Measurements from ENCODE around the gene HEXD.
"Not testable (repeated sequence)": the region's sequence is repeated elsewhere in the genome, so short reads cannot be mapped to it uniquely, and the experiment has no call there.

Gene HEXD

DNA sequence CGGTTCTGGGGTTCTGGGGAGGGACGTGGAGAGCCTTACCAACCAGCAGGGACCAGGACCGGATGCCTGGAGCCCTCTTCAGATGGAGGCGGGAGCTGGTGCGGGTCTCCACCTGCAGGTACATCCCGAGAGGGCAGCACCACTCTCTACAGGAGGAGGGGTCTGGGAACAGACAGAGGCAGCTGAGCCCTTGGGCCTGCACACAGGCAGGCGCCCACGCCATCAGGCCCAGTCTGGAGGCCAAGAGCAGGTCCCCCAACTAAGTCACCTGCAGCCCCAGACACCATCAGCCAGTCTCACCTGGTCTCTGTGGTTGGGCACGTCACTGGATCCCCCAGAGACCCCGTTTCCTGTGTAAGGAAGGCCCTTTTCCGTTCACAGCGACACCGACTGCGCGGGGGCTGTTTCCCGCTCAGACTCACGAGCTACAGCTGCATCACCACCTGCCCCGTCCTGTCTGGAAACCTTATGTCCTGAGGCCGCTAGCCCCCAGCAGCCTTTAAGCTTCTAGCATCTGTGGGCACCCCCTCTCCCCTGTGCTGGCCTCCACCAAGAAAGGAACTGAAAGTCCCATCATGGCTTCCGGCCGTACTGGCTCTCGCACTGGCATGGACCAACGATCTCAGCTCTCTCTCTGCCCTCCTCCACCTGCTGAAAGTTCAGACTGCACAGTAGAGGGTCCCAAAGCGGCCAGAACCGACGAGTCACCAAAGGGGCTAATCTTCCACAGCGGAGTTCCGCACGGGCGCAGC, 31.2 kb downstream of the HEXD start:
- no peaks in the 10 kb centered on the region for H3K27me3 ChIP-seq (replicated peaks; ENCODE audit: control insufficient read depth, insufficient read depth, low read length, poor library complexity, severe bottlenecking)
- peaks cover 25% of the 10 kb centered on the region for H3K36me3 ChIP-seq (ENCODE audit: control insufficient read depth, insufficient read depth, low read length)
- H3K4me1 ChIP-seq (ENCODE audit: control insufficient read depth, insufficient read depth, low read length, poor library complexity, severe bottlenecking) = peaks cover 14% of the 10 kb centered on the region
- peak; percentile 66 to 76 (median 75) for DNase-seq
- H3K4me3 ChIP-seq (ENCODE audit: insufficient read depth, low read depth, low read length, poor library complexity, severe bottlenecking) = peak overlapping the region; percentile 93
- no peaks in the 10 kb centered on the region for H3K9me3 ChIP-seq (ENCODE audit: control insufficient read depth, low read length)
- H3K27ac ChIP-seq (ENCODE audit: insufficient read depth, low read length, poor library complexity, severe bottlenecking) = peak overlapping the region; percentile 92

DNA sequence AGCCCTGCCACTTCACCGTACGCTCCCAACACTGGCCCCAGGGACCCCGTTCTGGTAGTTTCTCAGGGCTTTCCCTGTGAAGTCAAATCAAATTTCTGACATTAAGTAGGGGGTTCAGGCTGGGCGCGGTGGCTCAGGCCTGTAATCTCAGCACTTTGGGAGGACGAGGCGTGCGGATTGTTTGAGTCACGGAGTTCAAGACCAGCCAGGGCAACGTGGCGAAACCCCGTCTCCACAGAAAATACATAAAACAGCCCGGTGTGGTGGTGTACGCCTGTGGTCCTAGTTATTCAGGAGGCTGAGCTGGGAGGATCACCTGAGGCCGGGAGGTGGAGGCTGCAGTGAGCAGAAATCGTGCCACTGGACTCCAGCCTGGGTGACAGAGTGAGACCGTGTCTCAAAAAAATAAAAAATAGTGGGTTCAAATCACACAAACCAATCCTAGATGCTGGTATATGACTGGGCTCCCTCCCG, 31.8 kb downstream of the HEXD start:
- peaks cover 18% of the 10 kb centered on the region for H3K36me3 ChIP-seq (ENCODE audit: control insufficient read depth, insufficient read depth, low read length)
- H3K4me1 ChIP-seq (ENCODE audit: control insufficient read depth, insufficient read depth, low read length, poor library complexity, severe bottlenecking) = peaks cover 14% of the 10 kb centered on the region
- DNase-seq = peak in 1 of 3 donors; percentile 5
- H3K9me3 ChIP-seq (ENCODE audit: control insufficient read depth, low read length) = no peaks in the 10 kb centered on the region
- H3K27me3 ChIP-seq (replicated peaks; ENCODE audit: control insufficient read depth, insufficient read depth, low read length, poor library complexity, severe bottlenecking) = no peaks in the 10 kb centered on the region
- H3K4me3 ChIP-seq (ENCODE audit: insufficient read depth, low read depth, low read length, poor library complexity, severe bottlenecking) = peak overlapping the region; percentile 93
- peak overlapping the region; percentile 92 for H3K27ac ChIP-seq (ENCODE audit: insufficient read depth, low read length, poor library complexity, severe bottlenecking)

DNA sequence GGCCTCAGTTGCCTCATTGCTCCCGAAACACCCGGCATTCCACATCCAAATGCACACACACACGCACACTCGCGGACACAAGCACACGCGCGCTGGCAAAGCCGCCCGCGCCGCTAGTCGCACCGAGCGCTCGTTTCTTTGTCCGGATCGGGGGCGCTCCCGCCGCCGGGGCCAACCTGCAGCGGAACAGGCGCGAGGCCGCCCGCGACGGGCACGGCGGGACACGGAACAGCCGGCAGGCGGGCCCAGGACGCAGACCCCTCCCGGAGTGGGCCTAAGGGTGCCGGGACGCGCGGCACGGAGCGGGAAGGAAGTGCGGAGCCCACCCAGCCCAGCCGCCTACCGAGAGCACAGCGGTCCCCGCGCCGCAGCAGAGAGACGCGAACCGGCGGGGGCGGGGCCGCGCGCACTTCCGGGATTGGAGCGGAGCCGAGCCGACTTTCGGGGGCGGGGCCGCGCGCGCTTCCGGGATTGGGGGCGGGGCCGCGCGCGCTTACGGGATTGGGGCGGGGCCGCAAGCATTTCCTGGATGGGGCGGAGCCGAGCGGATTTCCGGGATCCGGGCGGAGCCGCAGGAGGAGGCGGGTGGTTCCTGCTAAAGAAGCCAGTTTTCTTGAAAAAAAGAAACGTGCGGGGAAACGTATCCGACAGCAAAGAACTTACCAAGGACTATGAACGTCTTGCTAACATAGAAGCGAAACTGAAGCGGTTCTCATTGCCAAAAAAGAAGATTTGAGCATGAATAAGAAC, 32.4 kb downstream of the HEXD start, which contains the start of gene CYBC1:
TSS of gene CYBC1 (minus strand) at position 396 of the 750 bp plus-strand sequence. CDS start 1,498 bp downstream, outside the sequence.
- Histone ChIP-seq H3K27me3 (replicated peaks; ENCODE audit: control insufficient read depth, insufficient read depth, low read length, poor library complexity, severe bottlenecking) (no peaks in the 10 kb centered on the region), H3K27ac (ENCODE audit: insufficient read depth, low read length, poor library complexity, severe bottlenecking) (peak within 1 kb of the TSS; percentile 92), H3K4me1 (ENCODE audit: control insufficient read depth, insufficient read depth, low read length, poor library complexity, severe bottlenecking) (peaks cover 14% of the 10 kb centered on the region), H3K36me3 (ENCODE audit: control insufficient read depth, insufficient read depth, low read length) (peaks cover 13% of the 10 kb centered on the region), H3K4me3 (ENCODE audit: insufficient read depth, low read depth, low read length, poor library complexity, severe bottlenecking) (peak within 1 kb of the TSS; percentile 93), H3K9me3 (ENCODE audit: control insufficient read depth, low read length) (no peaks in the 10 kb centered on the region)
- DNase-seq = peak; percentile 89 to 93 (median 93)

DNA sequence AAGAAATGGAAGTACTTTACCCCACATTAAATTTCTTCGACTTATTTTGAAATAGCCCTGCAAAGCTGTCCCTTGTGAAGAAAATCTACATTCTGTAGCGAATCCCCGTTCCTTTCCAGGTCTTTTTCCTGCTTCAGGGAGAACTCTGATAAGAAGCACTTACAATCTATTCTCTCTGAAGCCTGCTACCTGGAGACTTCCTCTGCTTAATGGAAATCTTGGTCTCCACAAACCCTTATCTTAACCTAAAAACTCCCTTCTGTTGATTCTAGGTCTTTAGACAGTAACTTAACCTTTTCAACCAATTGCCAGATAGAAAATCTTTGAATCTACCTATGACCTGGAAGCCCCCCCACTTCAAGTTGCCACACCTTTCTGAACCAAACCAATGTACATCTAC, 34.0 kb downstream of the HEXD start:
- no peak overlapping the region for H3K4me3 ChIP-seq (ENCODE audit: insufficient read depth, low read depth, low read length, poor library complexity, severe bottlenecking)
- H3K4me1 ChIP-seq (ENCODE audit: control insufficient read depth, insufficient read depth, low read length, poor library complexity, severe bottlenecking) = peaks cover 16% of the 10 kb centered on the region
- no peaks in the 10 kb centered on the region for H3K36me3 ChIP-seq (ENCODE audit: control insufficient read depth, insufficient read depth, low read length)
- no peak for DNase-seq
- H3K27ac ChIP-seq (ENCODE audit: insufficient read depth, low read length, poor library complexity, severe bottlenecking) = no peak overlapping the region
- H3K27me3 ChIP-seq (replicated peaks; ENCODE audit: control insufficient read depth, insufficient read depth, low read length, poor library complexity, severe bottlenecking) = no peaks in the 10 kb centered on the region
- no peaks in the 10 kb centered on the region for H3K9me3 ChIP-seq (ENCODE audit: control insufficient read depth, low read length)

DNA sequence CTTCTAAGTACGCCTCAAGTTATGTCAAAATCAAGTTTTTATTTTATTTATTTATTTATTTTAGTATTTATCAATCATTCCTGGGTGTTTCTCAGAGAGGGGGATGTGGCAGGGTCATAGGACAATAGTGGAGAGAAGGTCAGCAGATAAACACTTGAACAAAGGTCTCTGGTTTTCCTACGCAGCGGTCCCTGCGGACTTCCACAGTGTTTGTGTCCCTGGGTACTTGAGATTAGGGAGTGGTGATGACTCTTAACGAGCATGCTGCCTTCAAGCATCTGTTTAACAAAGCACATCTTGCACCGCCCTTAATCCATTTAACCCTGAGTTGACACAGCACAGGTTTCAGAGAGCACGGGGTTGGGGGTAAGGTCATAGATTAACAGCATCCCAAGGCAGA, 35.0 kb downstream of the HEXD start:
- not testable (repeated sequence) for DNase-seq; H3K27me3 ChIP-seq (replicated peaks; ENCODE audit: control insufficient read depth, insufficient read depth, low read length, poor library complexity, severe bottlenecking); H3K27ac ChIP-seq (ENCODE audit: insufficient read depth, low read length, poor library complexity, severe bottlenecking); H3K9me3 ChIP-seq (ENCODE audit: control insufficient read depth, low read length); H3K4me3 ChIP-seq (ENCODE audit: insufficient read depth, low read depth, low read length, poor library complexity, severe bottlenecking); H3K36me3 ChIP-seq (ENCODE audit: control insufficient read depth, insufficient read depth, low read length)
- peaks cover 19% of the 10 kb centered on the region for H3K4me1 ChIP-seq (ENCODE audit: control insufficient read depth, insufficient read depth, low read length, poor library complexity, severe bottlenecking)

DNA sequence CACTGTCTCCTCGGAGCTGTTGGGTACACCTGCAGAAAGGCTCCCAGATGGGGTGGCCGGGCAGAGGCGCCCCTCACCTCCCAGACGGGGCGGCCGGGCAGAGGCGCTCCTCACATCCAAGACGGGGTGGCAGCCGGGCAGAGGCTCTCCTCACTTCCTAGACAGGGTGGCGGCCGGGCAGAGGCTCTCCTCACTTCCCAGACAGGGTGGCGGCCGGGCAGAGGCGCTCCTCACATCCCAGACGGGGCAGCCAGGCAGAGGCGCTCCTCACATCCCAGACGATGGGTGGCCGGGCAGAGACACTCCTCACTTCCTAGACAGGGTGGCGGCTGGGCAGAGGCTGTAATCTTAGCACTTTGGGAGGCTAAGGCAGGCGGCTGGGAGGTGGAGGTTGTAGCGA, 35.6 kb downstream of the HEXD start:
- DNase-seq; H3K9me3 ChIP-seq (ENCODE audit: control insufficient read depth, low read length); H3K36me3 ChIP-seq (ENCODE audit: control insufficient read depth, insufficient read depth, low read length); H3K27me3 ChIP-seq (replicated peaks; ENCODE audit: control insufficient read depth, insufficient read depth, low read length, poor library complexity, severe bottlenecking); H3K4me3 ChIP-seq (ENCODE audit: insufficient read depth, low read depth, low read length, poor library complexity, severe bottlenecking); H3K27ac ChIP-seq (ENCODE audit: insufficient read depth, low read length, poor library complexity, severe bottlenecking): not testable (repeated sequence)
- peaks cover 19% of the 10 kb centered on the region for H3K4me1 ChIP-seq (ENCODE audit: control insufficient read depth, insufficient read depth, low read length, poor library complexity, severe bottlenecking)

DNA sequence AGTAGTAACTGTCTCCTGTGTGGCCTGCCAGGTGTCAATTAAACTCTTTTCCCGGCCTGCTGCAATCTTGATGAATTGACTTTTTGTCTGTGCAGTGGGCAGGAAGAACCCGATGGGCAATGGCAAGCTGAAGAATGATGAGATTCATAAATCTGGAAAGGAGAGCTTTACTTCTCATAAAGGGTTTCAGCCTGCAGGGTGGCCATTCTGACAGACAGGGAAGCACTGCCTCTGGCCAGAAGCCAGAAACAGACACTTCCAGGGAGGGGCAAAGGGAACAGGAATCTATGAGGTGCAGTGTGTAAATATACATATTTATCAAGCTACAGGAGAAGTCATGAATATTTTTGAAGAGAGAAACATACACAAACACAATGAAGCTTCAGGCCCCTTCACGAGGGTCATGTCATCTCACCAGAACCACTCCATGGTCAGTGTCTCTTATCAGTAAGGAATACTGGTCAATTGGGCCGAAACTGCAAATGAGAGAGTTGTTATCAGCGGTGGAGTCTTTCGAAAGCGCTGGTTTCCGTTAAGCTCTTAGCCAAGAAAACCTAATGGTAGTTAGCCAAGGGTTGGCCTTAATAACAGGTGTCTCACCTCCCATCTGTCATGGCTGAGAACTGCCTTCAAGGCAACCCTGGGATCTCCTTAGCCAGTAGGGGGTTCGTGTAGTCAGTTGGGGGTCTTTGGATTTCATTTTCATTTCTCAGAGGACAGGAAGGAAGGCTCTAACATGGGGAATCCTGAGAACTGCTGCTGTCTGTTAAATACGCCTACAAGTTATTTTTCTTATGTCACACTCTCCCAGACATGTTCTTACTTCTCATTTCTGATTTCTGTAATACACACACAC, 39.2 kb downstream of the HEXD start:
- Histone ChIP-seq H3K36me3 (ENCODE audit: control insufficient read depth, insufficient read depth, low read length) (peaks cover 16% of the 10 kb centered on the region), H3K9me3 (ENCODE audit: control insufficient read depth, low read length) (no peaks in the 10 kb centered on the region), H3K4me3 (ENCODE audit: insufficient read depth, low read depth, low read length, poor library complexity, severe bottlenecking) (peak overlapping the region; percentile 63), H3K27me3 (replicated peaks; ENCODE audit: control insufficient read depth, insufficient read depth, low read length, poor library complexity, severe bottlenecking) (no peaks in the 10 kb centered on the region), H3K4me1 (ENCODE audit: control insufficient read depth, insufficient read depth, low read length, poor library complexity, severe bottlenecking) (peaks cover 9% of the 10 kb centered on the region), H3K27ac (ENCODE audit: insufficient read depth, low read length, poor library complexity, severe bottlenecking) (peak overlapping the region; percentile 97)
- no peak for DNase-seq

DNA sequence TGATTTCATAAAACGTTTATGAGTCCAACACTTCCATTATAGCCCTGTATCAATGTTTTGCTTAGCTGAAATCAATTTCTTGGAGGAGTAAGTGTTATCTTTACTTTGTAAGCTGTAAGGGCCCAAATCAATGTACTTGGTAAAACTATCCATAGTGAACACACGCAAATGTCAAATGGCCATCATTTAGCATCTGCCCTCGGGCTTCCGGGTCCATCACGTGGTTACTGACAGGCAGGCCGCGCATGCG, 39.7 kb downstream of the HEXD start:
- peak overlapping the region; percentile 97 for H3K27ac ChIP-seq (ENCODE audit: insufficient read depth, low read length, poor library complexity, severe bottlenecking)
- H3K27me3 ChIP-seq (replicated peaks; ENCODE audit: control insufficient read depth, insufficient read depth, low read length, poor library complexity, severe bottlenecking) = no peaks in the 10 kb centered on the region
- peaks cover 9% of the 10 kb centered on the region for H3K4me1 ChIP-seq (ENCODE audit: control insufficient read depth, insufficient read depth, low read length, poor library complexity, severe bottlenecking)
- H3K9me3 ChIP-seq (ENCODE audit: control insufficient read depth, low read length) = no peaks in the 10 kb centered on the region
- peak overlapping the region; percentile 63 for H3K4me3 ChIP-seq (ENCODE audit: insufficient read depth, low read depth, low read length, poor library complexity, severe bottlenecking)
- peaks cover 21% of the 10 kb centered on the region for H3K36me3 ChIP-seq (ENCODE audit: control insufficient read depth, insufficient read depth, low read length)
- no peak for DNase-seq

DNA sequence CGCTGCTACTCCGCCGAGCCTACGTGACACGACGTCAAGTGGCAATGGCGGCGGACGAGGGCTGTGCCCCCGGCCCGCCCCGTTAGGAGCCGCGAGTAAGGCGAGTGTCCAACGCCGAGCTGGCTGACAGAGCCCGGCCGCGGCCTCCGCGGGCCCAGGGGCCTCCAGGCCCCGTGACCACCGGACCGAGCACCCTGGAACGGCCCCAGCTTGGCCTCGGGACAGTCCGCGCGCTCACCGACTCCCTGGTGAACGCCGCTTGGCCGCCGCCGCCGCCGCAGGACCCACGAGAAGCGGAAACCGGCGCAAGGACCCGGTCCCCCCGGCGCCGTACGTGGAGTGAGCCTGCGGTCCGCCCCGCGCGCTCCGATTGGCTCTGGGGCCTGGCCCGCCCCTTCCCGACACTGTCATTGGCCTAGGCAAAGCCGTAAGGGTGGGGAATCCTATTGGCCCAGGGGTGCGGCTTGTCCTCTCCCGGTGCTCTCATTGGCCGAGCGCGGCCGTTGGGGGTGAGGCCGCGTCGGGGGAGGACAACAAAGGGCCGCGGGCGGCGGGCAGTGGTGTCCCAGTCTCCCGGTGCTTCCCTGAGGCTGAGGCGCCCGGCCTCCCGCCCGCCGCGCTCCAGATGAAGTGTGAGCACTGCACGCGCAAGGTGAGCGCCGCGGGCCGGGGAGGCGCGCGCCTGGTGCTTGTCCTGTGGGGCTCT, 40.2 kb downstream of the HEXD start, which contains the start of gene NARF:
TSS of gene NARF (plus strand) at position 563 of the 706 bp plus-strand sequence. CDS start at position 626, 63 bp downstream.
- no peaks in the 10 kb centered on the region for H3K9me3 ChIP-seq (ENCODE audit: control insufficient read depth, low read length)
- H3K4me3 ChIP-seq (ENCODE audit: insufficient read depth, low read depth, low read length, poor library complexity, severe bottlenecking) = peak within 1 kb of the TSS; percentile 63
- DNase-seq = peak; percentile 92 to 96 (median 94)
- no peaks in the 10 kb centered on the region for H3K27me3 ChIP-seq (replicated peaks; ENCODE audit: control insufficient read depth, insufficient read depth, low read length, poor library complexity, severe bottlenecking)
- H3K36me3 ChIP-seq (ENCODE audit: control insufficient read depth, insufficient read depth, low read length) = peaks cover 26% of the 10 kb centered on the region
- H3K27ac ChIP-seq (ENCODE audit: insufficient read depth, low read length, poor library complexity, severe bottlenecking) = peak within 1 kb of the TSS; percentile 97
- H3K4me1 ChIP-seq (ENCODE audit: control insufficient read depth, insufficient read depth, low read length, poor library complexity, severe bottlenecking) = peaks cover 9% of the 10 kb centered on the region
